ENCODE data around the gene PRIM2.
A peak's percentile ranks its signal among the peaks of the same experiment; 100 is the strongest.
"Not testable (repeated sequence)": the region's sequence is repeated elsewhere in the genome, so short reads cannot be mapped to it uniquely, and the experiment has no call there.

- TF ChIP-seq, protein P1, sequence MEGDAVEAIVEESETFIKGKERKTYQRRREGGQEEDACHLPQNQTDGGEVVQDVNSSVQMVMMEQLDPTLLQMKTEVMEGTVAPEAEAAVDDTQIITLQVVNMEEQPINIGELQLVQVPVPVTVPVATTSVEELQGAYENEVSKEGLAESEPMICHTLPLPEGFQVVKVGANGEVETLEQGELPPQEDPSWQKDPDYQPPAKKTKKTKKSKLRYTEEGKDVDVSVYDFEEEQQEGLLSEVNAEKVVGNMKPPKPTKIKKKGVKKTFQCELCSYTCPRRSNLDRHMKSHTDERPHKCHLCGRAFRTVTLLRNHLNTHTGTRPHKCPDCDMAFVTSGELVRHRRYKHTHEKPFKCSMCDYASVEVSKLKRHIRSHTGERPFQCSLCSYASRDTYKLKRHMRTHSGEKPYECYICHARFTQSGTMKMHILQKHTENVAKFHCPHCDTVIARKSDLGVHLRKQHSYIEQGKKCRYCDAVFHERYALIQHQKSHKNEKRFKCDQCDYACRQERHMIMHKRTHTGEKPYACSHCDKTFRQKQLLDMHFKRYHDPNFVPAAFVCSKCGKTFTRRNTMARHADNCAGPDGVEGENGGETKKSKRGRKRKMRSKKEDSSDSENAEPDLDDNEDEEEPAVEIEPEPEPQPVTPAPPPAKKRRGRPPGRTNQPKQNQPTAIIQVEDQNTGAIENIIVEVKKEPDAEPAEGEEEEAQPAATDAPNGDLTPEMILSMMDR (IDR thresholded peaks at IDR 0.05), result peak in 5 of 12 donors; percentile 10 to 29 (median 20)
- TF ChIP-seq POLR2A (IDR thresholded peaks at IDR 0.05), result not testable (repeated sequence)
Observed at GRCh38 chr6:57579489-57579888, 262.1 kb downstream of the PRIM2 start.
